Measurements from ENCODE around the gene IRF8.

The IRF8 gene

GRCh38 chr16:85915125-85915845 lies 16.3 kb downstream of the IRF8 start:
- no peak for DNase-seq

GRCh38 chr16:85916141-85916890 lies 17.4 kb downstream of the IRF8 start:
- no peak for DNase-seq

GRCh38 chr16:85917012-85917411 lies 18.1 kb downstream of the IRF8 start:
- DNase-seq = no peak

GRCh38 chr16:85917959-85918358 lies 19.0 kb downstream of the IRF8 start:
- DNase-seq = no peak

GRCh38 chr16:85918436-85918835 lies 19.5 kb downstream of the IRF8 start:
- DNase-seq = no peak

GRCh38 chr16:85919271-85920267 lies 20.6 kb downstream of the IRF8 start:
- DNase-seq = no peak

GRCh38 chr16:85921026-85921425 lies 22.1 kb downstream of the IRF8 start:
- DNase-seq = no peak

GRCh38 chr16:85923153-85924021 lies 24.4 kb downstream of the IRF8 start:
- DNase-seq = no peak

GRCh38 chr16:85924675-85925074 lies 25.7 kb downstream of the IRF8 start:
- DNase-seq = no peak

GRCh38 chr16:85926370-85926769 lies 27.4 kb downstream of the IRF8 start:
- DNase-seq = no peak

GRCh38 chr16:85927371-85927770 lies 28.4 kb downstream of the IRF8 start:
- DNase-seq = no peak

- DNase-seq = no peak
These were observed 29.0 kb downstream of the IRF8 start for GRCh38 chr16:85927959-85928358.

- no peak for DNase-seq
These were observed 29.4 kb downstream of the IRF8 start for GRCh38 chr16:85928401-85928820.

GRCh38 chr16:85929259-85929721 lies 30.3 kb downstream of the IRF8 start:
- no peak for DNase-seq

GRCh38 chr16:85930301-85930700 lies 31.3 kb downstream of the IRF8 start:
- DNase-seq = no peak

- no peak for DNase-seq
These were observed 32.8 kb downstream of the IRF8 start for GRCh38 chr16:85931596-85932402.

- DNase-seq = no peak
These were observed 35.2 kb downstream of the IRF8 start for GRCh38 chr16:85934210-85934609.

- no peak for DNase-seq
These were observed 36.5 kb downstream of the IRF8 start for GRCh38 chr16:85935391-85935973.

GRCh38 chr16:85935974-85936760 lies 37.2 kb downstream of the IRF8 start:
- DNase-seq = peak; percentile 68

- DNase-seq = peak; percentile 19
These were observed 37.9 kb downstream of the IRF8 start for GRCh38 chr16:85936816-85937215.

Data from CD4-positive, alpha-beta T cell treated with Interleukin-4 for 4 hours (primary cell).